Activated T-cell treated with anti-CD3 and anti-CD28 coated beads, Interleukin-2, amount 50 U/mL, for 24 hours (primary cell): Measurements from ENCODE around the gene C1QTNF9B.

ENCODE experiments used
- DNase-seq: peaks from one replicate; pipeline ENCODE4 v3.0.0-alpha.2; 2020
- H3K27ac Mint-ChIP-seq: 2 replicates; pipeline ENCODE4 v1.8.0; 2020; ENCODE audit warnings: mild to moderate bottlenecking, mixed read lengths
- H3K27me3 Mint-ChIP-seq: 2 replicates; pipeline ENCODE4 v1.8.0; 2020; ENCODE audit warnings: mixed read lengths
- H3K36me3 Mint-ChIP-seq: 2 replicates; pipeline ENCODE4 v1.8.0; 2020; ENCODE audit warnings: low read depth, mixed read lengths
- H3K4me1 Mint-ChIP-seq: 2 replicates; pipeline ENCODE4 v1.8.0; 2020; ENCODE audit warnings: low read depth, mixed read lengths
- H3K4me3 Mint-ChIP-seq: 2 replicates; pipeline ENCODE4 v1.8.0; 2020; ENCODE audit warnings: mild to moderate bottlenecking, moderate library complexity, mixed read lengths
- H3K9me3 Mint-ChIP-seq: 2 replicates; pipeline ENCODE4 v1.8.0; 2020; ENCODE audit warnings: mixed read lengths

The C1QTNF9B gene

GRCh38 chr13:23858546-23858945, 38.8 kb downstream of the C1QTNF9B start:
- Mint-ChIP-seq H3K9me3 (no peaks in the 10 kb centered on the region), H3K4me3 (no peak overlapping the region), H3K27ac (no peak overlapping the region), H3K27me3 (no peaks in the 10 kb centered on the region), H3K36me3 (peaks cover 52% of the 10 kb centered on the region), H3K4me1 (peaks cover 8% of the 10 kb centered on the region)
- DNase-seq = no peak

GRCh38 chr13:23856008-23856750, 41.1 kb downstream of the C1QTNF9B start:
- no peaks in the 10 kb centered on the region for H3K27me3 Mint-ChIP-seq
- peaks cover 8% of the 10 kb centered on the region for H3K4me1 Mint-ChIP-seq
- no peak overlapping the region for H3K27ac Mint-ChIP-seq
- no peaks in the 10 kb centered on the region for H3K9me3 Mint-ChIP-seq
- H3K4me3 Mint-ChIP-seq = no peak overlapping the region
- DNase-seq = no peak
- H3K36me3 Mint-ChIP-seq = peaks cover 46% of the 10 kb centered on the region

- Mint-ChIP-seq H3K27ac (no peak overlapping the region), H3K9me3 (no peaks in the 10 kb centered on the region), H3K36me3 (peaks cover 42% of the 10 kb centered on the region), H3K4me3 (no peak overlapping the region), H3K4me1 (peaks cover 8% of the 10 kb centered on the region), H3K27me3 (no peaks in the 10 kb centered on the region)
- DNase-seq = no peak
Measured at GRCh38 chr13:23855360-23855759, 41.9 kb downstream of the C1QTNF9B start.

DNA sequence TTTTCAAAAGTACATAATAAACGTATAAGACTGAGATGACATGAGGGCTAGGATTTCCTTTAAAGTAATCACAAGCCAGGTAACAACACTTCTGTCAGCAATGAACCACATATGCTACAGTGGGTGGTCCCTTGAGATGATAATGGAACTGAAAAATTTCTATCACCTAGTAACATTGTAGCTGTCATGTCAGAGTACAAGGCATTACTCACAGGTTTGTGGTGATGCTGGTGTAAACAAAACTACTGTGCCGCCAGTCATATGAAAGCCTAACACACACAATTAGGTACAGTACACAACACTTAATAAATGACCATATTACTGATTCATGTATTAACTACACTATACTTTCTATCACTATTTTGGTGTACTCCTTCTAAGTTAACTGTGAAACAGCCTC, 45.0 kb downstream of the C1QTNF9B start:
- Mint-ChIP-seq H3K27me3 (no peaks in the 10 kb centered on the region), H3K36me3 (peaks cover 40% of the 10 kb centered on the region), H3K4me1 (peaks cover 6% of the 10 kb centered on the region), H3K4me3 (no peak overlapping the region), H3K9me3 (no peaks in the 10 kb centered on the region), H3K27ac (no peak overlapping the region)
- no peak for DNase-seq

DNA sequence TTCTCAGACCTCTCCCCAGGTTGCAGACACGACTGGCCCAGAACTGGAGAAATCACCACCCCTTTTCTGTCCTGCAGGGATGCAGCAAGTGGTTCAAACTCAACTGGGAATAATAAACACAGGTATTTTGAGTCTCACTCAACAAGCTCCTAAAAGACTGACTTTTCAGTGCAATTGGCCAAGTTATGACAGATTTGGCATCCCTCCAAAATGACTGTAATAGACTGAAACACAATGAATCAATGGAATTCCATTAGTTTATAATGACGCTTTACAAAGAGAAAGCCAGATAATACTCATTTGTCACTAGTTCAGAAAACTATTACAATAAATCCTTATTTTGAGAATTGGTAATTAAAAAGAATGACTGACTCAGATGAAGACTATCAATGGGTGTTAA, 46.2 kb downstream of the C1QTNF9B start:
- no peak overlapping the region for H3K4me3 Mint-ChIP-seq
- no peaks in the 10 kb centered on the region for H3K27me3 Mint-ChIP-seq
- H3K36me3 Mint-ChIP-seq = peaks cover 40% of the 10 kb centered on the region
- no peak overlapping the region for H3K27ac Mint-ChIP-seq
- no peaks in the 10 kb centered on the region for H3K9me3 Mint-ChIP-seq
- H3K4me1 Mint-ChIP-seq = peaks cover 6% of the 10 kb centered on the region
- no peak for DNase-seq

DNA sequence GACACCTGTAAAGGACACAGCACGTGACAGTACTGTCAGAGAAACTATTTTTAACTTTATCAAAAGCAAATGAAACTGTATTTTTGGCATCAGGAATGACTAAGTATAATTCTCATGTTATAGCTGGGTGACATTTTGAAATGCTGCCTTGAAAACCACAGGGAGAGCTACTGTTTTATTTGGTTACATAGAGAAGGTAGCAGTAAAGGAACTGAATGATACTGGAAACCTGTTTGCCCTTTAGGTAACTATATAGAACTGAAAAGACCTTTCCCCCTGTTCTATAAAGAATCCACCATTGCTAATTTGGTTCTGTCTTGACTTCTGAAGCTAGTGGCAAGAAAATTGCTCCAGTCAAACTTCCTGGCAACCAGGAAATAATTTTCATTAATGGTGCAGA, 47.2 kb downstream of the C1QTNF9B start:
- no peaks in the 10 kb centered on the region for H3K9me3 Mint-ChIP-seq
- no peak overlapping the region for H3K27ac Mint-ChIP-seq
- DNase-seq = no peak
- H3K4me3 Mint-ChIP-seq = no peak overlapping the region
- peaks cover 33% of the 10 kb centered on the region for H3K36me3 Mint-ChIP-seq
- H3K27me3 Mint-ChIP-seq = no peaks in the 10 kb centered on the region
- peaks cover 2% of the 10 kb centered on the region for H3K4me1 Mint-ChIP-seq

- H3K36me3 Mint-ChIP-seq = peaks cover 33% of the 10 kb centered on the region
- peaks cover 2% of the 10 kb centered on the region for H3K4me1 Mint-ChIP-seq
- H3K4me3 Mint-ChIP-seq = no peak overlapping the region
- H3K9me3 Mint-ChIP-seq = no peaks in the 10 kb centered on the region
- no peaks in the 10 kb centered on the region for H3K27me3 Mint-ChIP-seq
- no peak for DNase-seq
- no peak overlapping the region for H3K27ac Mint-ChIP-seq
Measured at GRCh38 chr13:23849670-23850069, 47.6 kb downstream of the C1QTNF9B start.

DNA sequence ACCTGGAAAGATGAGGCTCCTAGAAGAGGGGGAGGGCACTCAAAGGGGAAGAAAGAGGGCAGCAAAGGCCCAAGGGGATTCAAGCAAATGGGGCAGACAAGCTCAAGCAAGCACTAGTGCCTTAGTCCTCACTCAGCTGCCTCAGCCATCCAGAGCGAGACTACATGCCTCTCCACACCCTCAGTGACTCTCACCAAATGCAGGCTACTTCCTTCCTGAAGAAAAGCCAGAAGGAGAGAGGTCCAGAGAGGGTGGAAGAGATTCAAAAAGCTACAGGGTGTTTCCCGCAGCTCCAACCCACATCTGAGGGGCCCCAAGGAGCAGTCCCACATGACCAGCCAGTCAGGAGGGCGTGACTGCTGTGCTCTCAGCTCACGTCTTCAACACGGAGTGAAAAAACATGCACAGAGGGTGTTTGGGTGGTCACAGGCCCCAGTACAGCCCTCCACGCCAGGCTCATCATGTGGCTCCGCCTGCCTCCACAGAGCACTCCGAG, 48.6 kb downstream of the C1QTNF9B start:
- peaks cover 29% of the 10 kb centered on the region for H3K36me3 Mint-ChIP-seq

GRCh38 chr13:23848019-23848418, 49.3 kb downstream of the C1QTNF9B start:
- Mint-ChIP-seq H3K27me3 (no peaks in the 10 kb centered on the region), H3K36me3 (peaks cover 32% of the 10 kb centered on the region), H3K4me3 (no peak overlapping the region), H3K4me1 (peaks cover 11% of the 10 kb centered on the region), H3K27ac (no peak overlapping the region), H3K9me3 (no peaks in the 10 kb centered on the region)
- no peak for DNase-seq

More for the DNA sequence above, 48.6 kb downstream of the C1QTNF9B start:
- Mint-ChIP-seq H3K27ac (no peak overlapping the region), H3K27me3 (no peaks in the 10 kb centered on the region), H3K9me3 (no peaks in the 10 kb centered on the region), H3K4me1 (peaks cover 9% of the 10 kb centered on the region), H3K4me3 (no peak overlapping the region)
- no peak for DNase-seq

DNA sequence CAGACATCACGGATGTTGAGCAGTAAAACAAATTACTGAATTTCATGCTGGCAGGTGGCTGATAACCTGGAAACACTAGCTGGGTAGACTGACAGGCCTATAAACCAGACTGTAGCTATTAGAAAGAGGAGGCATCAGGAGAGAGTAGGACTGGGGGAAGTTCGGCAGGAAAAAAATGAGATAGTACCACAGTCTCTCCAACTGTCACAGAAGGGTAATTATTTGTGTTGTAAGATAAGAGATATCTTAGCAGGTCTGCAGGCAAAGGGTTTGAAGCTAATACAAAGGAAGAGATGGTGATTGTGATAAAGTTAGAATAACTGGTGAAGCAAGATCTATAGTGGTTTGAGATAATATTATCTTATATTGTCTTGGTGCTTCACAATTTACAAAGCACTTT, 49.8 kb downstream of the C1QTNF9B start:
- Mint-ChIP-seq H3K9me3 (no peaks in the 10 kb centered on the region), H3K4me3 (no peak overlapping the region), H3K36me3 (peaks cover 33% of the 10 kb centered on the region), H3K27ac (no peak overlapping the region), H3K27me3 (no peaks in the 10 kb centered on the region), H3K4me1 (peaks cover 11% of the 10 kb centered on the region)
- no peak for DNase-seq

DNA sequence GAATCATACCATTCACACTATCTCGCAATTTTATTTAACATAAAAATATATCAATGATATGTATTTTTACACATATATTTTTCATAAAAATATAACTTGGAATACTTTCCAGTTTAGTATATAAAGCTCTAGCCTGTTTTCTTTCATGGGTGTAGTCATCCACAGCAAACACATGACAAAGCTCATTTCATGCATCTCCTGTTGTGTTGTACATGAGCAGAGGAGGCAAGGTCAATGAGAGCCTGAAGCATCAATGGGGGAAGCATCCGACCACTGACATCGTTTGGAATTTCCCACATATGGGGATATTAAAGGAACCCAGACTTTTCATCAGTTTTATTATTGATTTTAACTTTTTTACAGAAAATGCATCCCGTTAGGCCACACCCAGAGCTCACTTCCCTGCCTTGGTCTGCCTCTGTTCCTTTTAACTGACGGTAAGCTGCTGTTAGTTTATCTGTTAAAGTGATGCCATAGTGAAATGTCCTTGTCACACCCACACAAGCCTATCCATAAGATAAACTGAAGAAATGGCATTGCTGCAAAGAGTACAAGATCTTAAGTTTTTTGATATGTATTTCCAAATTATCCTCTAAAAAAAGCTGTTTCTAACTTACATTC, 52.1 kb downstream of the C1QTNF9B start:
- no peak overlapping the region for H3K4me3 Mint-ChIP-seq
- H3K9me3 Mint-ChIP-seq = no peaks in the 10 kb centered on the region
- no peaks in the 10 kb centered on the region for H3K27me3 Mint-ChIP-seq
- no peak overlapping the region for H3K27ac Mint-ChIP-seq
- no peak for DNase-seq
- peaks cover 41% of the 10 kb centered on the region for H3K36me3 Mint-ChIP-seq
- H3K4me1 Mint-ChIP-seq = peaks cover 11% of the 10 kb centered on the region

DNA sequence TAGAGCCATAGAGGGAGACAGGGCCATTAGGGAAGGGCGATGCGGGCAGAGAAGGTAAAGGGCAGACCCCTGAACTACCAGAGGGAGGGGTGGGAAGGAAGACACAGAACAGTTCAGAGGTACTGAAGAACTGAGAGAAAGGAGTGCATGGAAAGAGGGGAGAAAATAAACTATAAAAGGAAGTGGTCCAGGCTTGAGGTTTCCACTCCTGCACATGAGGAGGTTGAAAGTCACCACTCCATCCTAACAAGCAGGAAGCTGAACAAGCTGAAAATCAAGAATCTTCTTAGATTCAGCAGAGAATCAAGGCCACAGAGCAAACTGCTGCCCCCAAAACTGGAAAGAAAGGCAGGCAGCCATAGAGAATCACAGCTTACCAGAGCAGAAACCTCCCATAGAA, 53.2 kb downstream of the C1QTNF9B start:
- Mint-ChIP-seq H3K27ac (no peak overlapping the region), H3K36me3 (peaks cover 41% of the 10 kb centered on the region), H3K4me1 (peaks cover 8% of the 10 kb centered on the region), H3K27me3 (no peaks in the 10 kb centered on the region), H3K4me3 (no peak overlapping the region), H3K9me3 (no peaks in the 10 kb centered on the region)
- DNase-seq = no peak

DNA sequence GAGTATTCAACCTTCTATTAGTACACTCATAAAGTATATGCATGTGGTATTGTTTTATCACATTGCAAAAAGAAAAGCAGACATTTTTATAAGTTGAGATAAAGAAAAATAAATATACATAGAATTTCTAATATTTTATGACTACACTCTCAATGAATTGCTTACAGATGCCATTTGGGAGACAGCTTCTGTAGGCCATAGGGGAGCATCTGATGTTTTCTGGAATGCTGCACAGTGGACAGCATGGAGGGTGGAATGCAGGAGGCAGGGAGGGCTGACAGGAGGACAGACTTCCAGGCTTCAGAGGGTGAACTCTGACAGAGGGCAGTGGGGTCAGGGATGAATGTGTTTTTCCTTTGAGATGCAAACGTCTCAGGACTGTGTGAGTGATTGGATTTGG, 53.9 kb downstream of the C1QTNF9B start:
- Mint-ChIP-seq H3K27ac (no peak overlapping the region), H3K9me3 (no peaks in the 10 kb centered on the region), H3K36me3 (peaks cover 40% of the 10 kb centered on the region), H3K4me1 (peaks cover 8% of the 10 kb centered on the region), H3K27me3 (no peaks in the 10 kb centered on the region), H3K4me3 (no peak overlapping the region)
- DNase-seq = no peak

DNA sequence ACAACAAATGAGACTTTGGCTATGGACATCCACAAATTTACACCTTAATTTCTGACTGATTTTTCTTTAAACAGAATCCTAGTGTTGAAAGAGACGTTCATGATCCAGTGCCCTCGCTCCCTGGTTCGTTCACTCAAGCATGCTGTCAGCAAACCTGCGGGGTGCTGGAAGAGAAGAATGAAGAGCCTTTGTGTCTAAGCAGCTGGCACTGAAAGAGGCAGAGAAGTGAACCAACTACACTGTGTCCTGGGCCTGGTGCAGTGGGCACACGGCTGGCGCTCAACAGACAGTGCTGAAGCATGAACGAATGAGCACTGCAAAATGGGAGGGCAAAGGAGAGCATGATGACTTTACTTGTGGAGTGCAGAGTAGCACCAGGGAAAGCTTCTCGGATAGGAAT, 54.9 kb downstream of the C1QTNF9B start:
- no peak for DNase-seq
- H3K9me3 Mint-ChIP-seq = no peaks in the 10 kb centered on the region
- no peak overlapping the region for H3K4me3 Mint-ChIP-seq
- H3K36me3 Mint-ChIP-seq = peaks cover 36% of the 10 kb centered on the region
- H3K4me1 Mint-ChIP-seq = peaks cover 8% of the 10 kb centered on the region
- H3K27ac Mint-ChIP-seq = no peak overlapping the region
- H3K27me3 Mint-ChIP-seq = no peaks in the 10 kb centered on the region
